Aorta (tissue), 5 donors: ENCODE measurements around the gene AZGP1. TPM values are rescaled to one million over a fixed set of nuclear protein-coding genes. Genes with fewer than 3 reads are reported as not detected.
"Not testable (repeated sequence)": the region's sequence is repeated elsewhere in the genome, so short reads cannot be mapped to it uniquely, and the experiment has no call there.

Experiments
- ATAC-seq: fragments of 200-7000 bp; cut with Tn5 transposase; one replicate; pipeline ENCODE4 v1.9.1; 2022; ENCODE audit warnings: moderate library complexity; ENCODE audit not compliant: low FRiP score
- DNase-seq, 2 donors: peaks; one replicate each; pipeline ENCODE4 v3.0.0-alpha.2; 2020
- H3K27ac ChIP-seq, 2 donors: one replicate each; pipeline ENCODE4 v1.5.1; 2013; ENCODE audit warnings: low read length in 2 of 2, mild to moderate bottlenecking in 2 of 2, moderate library complexity in 2 of 2, control low read depth in 1 of 2, inconsistent platforms in 1 of 2, low read depth in 1 of 2
- H3K27me3 ChIP-seq, 2 donors: one replicate each; pipeline ENCODE4 v1.6.1; 2013; ENCODE audit warnings: control low read depth in 1 of 2, low read length in 1 of 2, mild to moderate bottlenecking in 1 of 2, moderate library complexity in 1 of 2; ENCODE audit not compliant: insufficient read depth in 2 of 2, control insufficient read depth in 1 of 2
- H3K36me3 ChIP-seq, 2 donors: one replicate each; pipeline ENCODE4 v1.6.1; 2013; ENCODE audit warnings: control low read depth in 1 of 2, low read length in 1 of 2, mild to moderate bottlenecking in 1 of 2; ENCODE audit not compliant: insufficient read depth in 2 of 2, control insufficient read depth in 1 of 2
- H3K4me1 ChIP-seq, 2 donors: one replicate each; pipeline ENCODE4 v1.6.1; 2013; ENCODE audit warnings: low read length in 2 of 2, control low read depth in 1 of 2, mild to moderate bottlenecking in 1 of 2, moderate library complexity in 1 of 2; ENCODE audit not compliant: insufficient read depth in 2 of 2, control insufficient read depth in 1 of 2
- H3K4me3 ChIP-seq, 2 donors: one replicate each; pipeline ENCODE4 v1.5.1; 2013; ENCODE audit warnings: low read length in 2 of 2, control low read depth in 1 of 2, mild to moderate bottlenecking in 1 of 2
- H3K9me3 ChIP-seq: one replicate; pipeline ENCODE4 v1.6.1; 2013; ENCODE audit warnings: mild to moderate bottlenecking, low read length; ENCODE audit not compliant: control insufficient read depth
- WGBS, 2 donors: extraction: QIAGEN DNeasy Blood & Tissue Kit; methylation state at CpG; one replicate each; pipeline ENCODE4 v1.1.7; 2013; 5-methylcytosine and 5-hydroxymethylcytosine counted together
- intact Hi-C, 2 donors: fragments of 100-400 bp; cut with DNase I; formaldehyde crosslinking; loops; one replicate each; pipeline versions ENCODE4 v1.14.2 to v1.15.0; 2022
- polyA plus RNA-seq, 2 donors: library from polyadenylated mRNA; stranded (reverse); fragments of 200-250 nt; gene quantifications; one replicate each; pipeline ENCODE4 v1.2.3, GENCODE V29; 2013
- total RNA-seq, 2 donors: library from RNA; stranded (reverse); fragmentation: NEBNext Ultra II Directional; extraction: Animal tissue kit (Norgen Biotek cat#: 25700); gene quantifications; one replicate each; pipeline ENCODE4 v1.2.1, GENCODE V29; 2021
- donor health status: healthy with polysubstance abuse.
- donor health status: Bipolar disorder and iron deficiency.
- donor health status: DM: no; HTN: no; CAD: no.
- donor health status: DM: no; HTN: no; CAD: no.
- donor health status: DM: yes; HTN: yes; CAD: no.

Gene AZGP1
- total and polyA plus RNA-seq, 4 donors: 0.13 to 3.5 (median 0.96) TPM

- Histone ChIP-seq H3K4me3 (no peak overlapping the region), H3K36me3 (no peaks in the 10 kb centered on the region), H3K9me3 (no peaks in the 10 kb centered on the region), H3K27ac (no peak overlapping the region), H3K4me1 (no peaks in the 10 kb centered on the region), H3K27me3 (no peaks in the 10 kb centered on the region)
- WGBS, 2 donors: 29 to 33% methylated on average over 1 of the region's 1 CpG
- ATAC-seq: no peak
- intact Hi-C loops: no loop called here
- no peak for DNase-seq
Measured at GRCh38 chr7:99974681-99975080, 1.1 kb downstream of the AZGP1 start.

GRCh38 chr7:99973817-99974216 lies 2.0 kb downstream of the AZGP1 start:
- H3K36me3 ChIP-seq, intact Hi-C loops, H3K27me3 ChIP-seq, H3K27ac ChIP-seq, H3K9me3 ChIP-seq, ATAC-seq, DNase-seq, H3K4me1 ChIP-seq, H3K4me3 ChIP-seq: not testable (repeated sequence)
- WGBS, 2 donors: 69 to 70% methylated on average over 7 of the region's 7 CpGs

- Histone ChIP-seq H3K36me3 (no peaks in the 10 kb centered on the region), H3K27ac (no peak overlapping the region), H3K27me3 (no peaks in the 10 kb centered on the region), H3K4me3 (no peak overlapping the region), H3K4me1 (no peaks in the 10 kb centered on the region), H3K9me3 (no peaks in the 10 kb centered on the region)
- ATAC-seq (no peak), DNase-seq (no peak)
- WGBS, 2 donors: 65 to 74% methylated on average over 4 of the region's 4 CpGs
- intact Hi-C loops: no loop called here
Measured at GRCh38 chr7:99971242-99971641, 4.6 kb downstream of the AZGP1 start.

- H3K27ac ChIP-seq, intact Hi-C loops, H3K9me3 ChIP-seq, H3K27me3 ChIP-seq, DNase-seq, H3K4me1 ChIP-seq, H3K4me3 ChIP-seq, H3K36me3 ChIP-seq, ATAC-seq: not testable (repeated sequence)
- 5% methylated on average over 1 of the region's 1 CpG for WGBS, 2 donors
Measured at GRCh38 chr7:99969813-99970212, 6.0 kb downstream of the AZGP1 start.

- no peaks in the 10 kb centered on the region for H3K4me1 ChIP-seq
- no peaks in the 10 kb centered on the region for H3K9me3 ChIP-seq
- H3K27ac ChIP-seq: no peak overlapping the region
- H3K27me3 ChIP-seq: no peaks in the 10 kb centered on the region
- ATAC-seq: no peak
- WGBS, 2 donors: 85 to 88% methylated on average over 3 of the region's 3 CpGs
- H3K36me3 ChIP-seq: no peaks in the 10 kb centered on the region
- H3K4me3 ChIP-seq: no peak overlapping the region
- no peak for DNase-seq
- intact Hi-C loops: no loop called here
Measured at GRCh38 chr7:99969298-99969697, 6.5 kb downstream of the AZGP1 start.

GRCh38 chr7:99958564-99959227 lies 17.1 kb downstream of the AZGP1 start:
- intact Hi-C loops: no loop called here
- Histone ChIP-seq H3K27me3 (peaks cover 0 to 2% of the 10 kb centered on the region in 2 donors), H3K27ac (no peak overlapping the region), H3K9me3 (no peaks in the 10 kb centered on the region), H3K36me3 (no peaks in the 10 kb centered on the region), H3K4me3 (no peak overlapping the region), H3K4me1 (no peaks in the 10 kb centered on the region)
- ATAC-seq: no peak
- whole genome bisulfite sequencing, 2 donors: 75 to 80% methylated on average over 9 of the region's 9 CpGs
- DNase-seq: no peak

GRCh38 chr7:99955247-99955646 lies 20.6 kb downstream of the AZGP1 start:
- 63 to 65% methylated on average over 6 of the region's 6 CpGs for WGBS, 2 donors
- DNase-seq: no peak
- Histone ChIP-seq H3K9me3 (peaks cover 3% of the 10 kb centered on the region), H3K27ac (no peak overlapping the region), H3K4me1 (no peaks in the 10 kb centered on the region), H3K36me3 (no peaks in the 10 kb centered on the region), H3K27me3 (peaks cover 0 to 2% of the 10 kb centered on the region in 2 donors), H3K4me3 (no peak overlapping the region)
- intact Hi-C loops: no loop called here
- no peak for ATAC-seq

- DNase-seq, H3K27me3 ChIP-seq, ATAC-seq, H3K27ac ChIP-seq, H3K36me3 ChIP-seq, intact Hi-C loops, H3K4me1 ChIP-seq, H3K4me3 ChIP-seq, H3K9me3 ChIP-seq: not testable (repeated sequence)
- WGBS, 2 donors: 93% methylated on average over 7 of the region's 7 CpGs
Measured at GRCh38 chr7:99954643-99955042, 21.2 kb downstream of the AZGP1 start.

GRCh38 chr7:99953649-99954048 lies 22.2 kb downstream of the AZGP1 start:
- H3K36me3 ChIP-seq: no peaks in the 10 kb centered on the region
- WGBS, 2 donors: 74 to 79% methylated on average over 3 of the region's 3 CpGs
- intact Hi-C loops: no loop called here
- H3K4me3 ChIP-seq: no peak overlapping the region
- H3K4me1 ChIP-seq: no peaks in the 10 kb centered on the region
- peaks cover 0 to 2% of the 10 kb centered on the region in 2 donors for H3K27me3 ChIP-seq
- DNase-seq (peak in 1 of 2 donors; percentile 47), ATAC-seq (no peak)
- H3K27ac ChIP-seq: no peak overlapping the region
- H3K9me3 ChIP-seq: peaks cover 3% of the 10 kb centered on the region
